ENCODE data around the gene RMC1.
"Not testable (repeated sequence)": the region's sequence is repeated elsewhere in the genome, so short reads cannot be mapped to it uniquely, and the experiment has no call there.

The RMC1 gene

GRCh38 chr18:23512216-23512615 is 8.9 kb downstream of the RMC1 start:
- H3K4me1 ChIP-seq (ENCODE audit: control insufficient read depth, insufficient read depth, low read length, poor library complexity, severe bottlenecking), result not testable (repeated sequence)
- peaks cover 44% of the 10 kb centered on the region for H3K36me3 ChIP-seq (ENCODE audit: control insufficient read depth, insufficient read depth, low read length)

GRCh38 chr18:23512641-23513040 is 9.3 kb downstream of the RMC1 start:
- Histone ChIP-seq H3K4me1 (ENCODE audit: control insufficient read depth, insufficient read depth, low read length, poor library complexity, severe bottlenecking) (no peaks in the 10 kb centered on the region), H3K27ac (ENCODE audit: insufficient read depth, low read length, poor library complexity, severe bottlenecking) (no peak overlapping the region), H3K27me3 (replicated peaks; ENCODE audit: control insufficient read depth, insufficient read depth, low read length, poor library complexity, severe bottlenecking) (no peaks in the 10 kb centered on the region), H3K4me3 (ENCODE audit: insufficient read depth, low read depth, low read length, poor library complexity, severe bottlenecking) (no peak overlapping the region), H3K36me3 (ENCODE audit: control insufficient read depth, insufficient read depth, low read length) (peaks cover 45% of the 10 kb centered on the region), H3K9me3 (ENCODE audit: control insufficient read depth, low read length) (no peaks in the 10 kb centered on the region)
- DNase-seq, result no peak

More at GRCh38 chr18:23512216-23512615, 8.9 kb downstream of the RMC1 start:
- H3K4me3 ChIP-seq (ENCODE audit: insufficient read depth, low read depth, low read length, poor library complexity, severe bottlenecking); H3K27me3 ChIP-seq (replicated peaks; ENCODE audit: control insufficient read depth, insufficient read depth, low read length, poor library complexity, severe bottlenecking); DNase-seq; H3K9me3 ChIP-seq (ENCODE audit: control insufficient read depth, low read length); H3K27ac ChIP-seq (ENCODE audit: insufficient read depth, low read length, poor library complexity, severe bottlenecking): not testable (repeated sequence)

GRCh38 chr18:23515911-23516546 is 12.7 kb downstream of the RMC1 start:
- Histone ChIP-seq H3K4me1 (ENCODE audit: control insufficient read depth, insufficient read depth, low read length, poor library complexity, severe bottlenecking) (no peaks in the 10 kb centered on the region), H3K27ac (ENCODE audit: insufficient read depth, low read length, poor library complexity, severe bottlenecking) (no peak overlapping the region), H3K27me3 (replicated peaks; ENCODE audit: control insufficient read depth, insufficient read depth, low read length, poor library complexity, severe bottlenecking) (no peaks in the 10 kb centered on the region), H3K36me3 (ENCODE audit: control insufficient read depth, insufficient read depth, low read length) (peaks cover 57% of the 10 kb centered on the region), H3K9me3 (ENCODE audit: control insufficient read depth, low read length) (no peaks in the 10 kb centered on the region), H3K4me3 (ENCODE audit: insufficient read depth, low read depth, low read length, poor library complexity, severe bottlenecking) (no peak overlapping the region)
- peak; percentile 51 to 64 (median 52) for DNase-seq

DNA sequence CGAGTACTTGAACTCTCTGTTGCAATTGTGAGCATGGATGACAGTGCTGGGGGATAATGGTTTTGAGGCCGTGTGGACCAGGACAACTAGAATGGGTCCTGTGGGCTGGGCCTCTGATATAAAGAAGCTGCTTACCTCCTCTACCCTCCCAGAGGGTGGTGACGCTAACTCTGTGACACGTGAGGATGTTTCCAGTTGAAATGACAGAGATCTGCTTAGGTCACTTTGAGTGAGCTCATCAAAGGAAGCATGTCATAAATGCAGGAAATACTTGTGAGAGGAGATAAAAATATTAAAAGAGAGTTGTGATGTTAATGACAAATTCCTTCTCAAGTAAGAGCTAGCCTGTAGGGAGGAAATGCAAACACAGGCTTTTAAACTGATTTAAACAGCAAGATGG is 16.4 kb downstream of the RMC1 start:
- peaks cover 82% of the 10 kb centered on the region for H3K36me3 ChIP-seq (ENCODE audit: control insufficient read depth, insufficient read depth, low read length)
- no peak for DNase-seq

DNA sequence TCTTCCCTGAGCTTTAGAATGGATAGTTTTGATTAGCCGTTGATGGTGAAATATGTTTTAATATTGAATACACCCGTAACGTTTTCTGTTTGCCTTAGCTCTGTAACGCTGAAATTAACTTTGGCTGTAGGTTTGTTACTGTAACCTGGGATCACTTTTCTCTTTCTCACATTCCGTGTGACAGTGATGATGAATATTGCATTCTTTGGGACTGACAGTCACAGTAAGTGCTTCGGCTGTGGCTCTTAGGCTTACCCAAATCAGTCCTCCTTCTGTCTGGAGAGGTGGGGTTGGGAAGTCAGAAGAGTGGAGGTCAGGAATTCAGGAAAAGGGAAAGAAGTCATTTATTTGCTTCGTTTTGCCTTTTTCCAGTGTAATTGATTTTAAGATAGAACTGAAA is 18.0 kb downstream of the RMC1 start:
- no peaks in the 10 kb centered on the region for H3K27me3 ChIP-seq (replicated peaks; ENCODE audit: control insufficient read depth, insufficient read depth, low read length, poor library complexity, severe bottlenecking)
- peaks cover 83% of the 10 kb centered on the region for H3K36me3 ChIP-seq (ENCODE audit: control insufficient read depth, insufficient read depth, low read length)
- H3K9me3 ChIP-seq (ENCODE audit: control insufficient read depth, low read length), result no peaks in the 10 kb centered on the region
- no peak for DNase-seq
- no peak overlapping the region for H3K4me3 ChIP-seq (ENCODE audit: insufficient read depth, low read depth, low read length, poor library complexity, severe bottlenecking)
- no peak overlapping the region for H3K27ac ChIP-seq (ENCODE audit: insufficient read depth, low read length, poor library complexity, severe bottlenecking)
- no peaks in the 10 kb centered on the region for H3K4me1 ChIP-seq (ENCODE audit: control insufficient read depth, insufficient read depth, low read length, poor library complexity, severe bottlenecking)

More for the DNA sequence above, 16.4 kb downstream of the RMC1 start:
- Histone ChIP-seq H3K27ac (ENCODE audit: insufficient read depth, low read length, poor library complexity, severe bottlenecking) (no peak overlapping the region), H3K9me3 (ENCODE audit: control insufficient read depth, low read length) (no peaks in the 10 kb centered on the region), H3K27me3 (replicated peaks; ENCODE audit: control insufficient read depth, insufficient read depth, low read length, poor library complexity, severe bottlenecking) (no peaks in the 10 kb centered on the region), H3K4me3 (ENCODE audit: insufficient read depth, low read depth, low read length, poor library complexity, severe bottlenecking) (no peak overlapping the region), H3K4me1 (ENCODE audit: control insufficient read depth, insufficient read depth, low read length, poor library complexity, severe bottlenecking) (no peaks in the 10 kb centered on the region)

DNA sequence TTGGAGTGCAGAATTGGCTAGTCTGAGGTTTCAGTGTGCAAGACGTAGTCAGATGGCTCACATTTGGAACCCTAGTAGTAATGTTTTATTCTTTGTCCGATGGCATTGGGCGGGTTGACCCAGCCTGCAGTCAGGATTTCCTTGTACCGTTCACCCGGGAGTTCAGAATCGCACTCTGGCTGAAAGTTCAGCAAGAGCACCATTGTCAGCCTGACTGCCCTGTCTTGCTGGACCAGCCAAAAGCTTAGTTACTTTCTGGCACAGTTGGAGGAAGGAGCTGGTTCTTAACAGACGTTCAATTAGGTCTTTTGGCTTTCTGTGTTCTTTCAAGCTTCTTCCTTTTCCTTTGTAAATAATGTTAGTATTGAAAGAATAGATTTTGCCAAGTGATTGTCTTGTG is 18.6 kb downstream of the RMC1 start:
- Histone ChIP-seq H3K9me3 (ENCODE audit: control insufficient read depth, low read length) (no peaks in the 10 kb centered on the region), H3K4me1 (ENCODE audit: control insufficient read depth, insufficient read depth, low read length, poor library complexity, severe bottlenecking) (no peaks in the 10 kb centered on the region), H3K27me3 (replicated peaks; ENCODE audit: control insufficient read depth, insufficient read depth, low read length, poor library complexity, severe bottlenecking) (no peaks in the 10 kb centered on the region), H3K4me3 (ENCODE audit: insufficient read depth, low read depth, low read length, poor library complexity, severe bottlenecking) (no peak overlapping the region), H3K36me3 (ENCODE audit: control insufficient read depth, insufficient read depth, low read length) (peaks cover 83% of the 10 kb centered on the region), H3K27ac (ENCODE audit: insufficient read depth, low read length, poor library complexity, severe bottlenecking) (no peak overlapping the region)
- DNase-seq, result no peak

- no peaks in the 10 kb centered on the region for H3K4me1 ChIP-seq (ENCODE audit: control insufficient read depth, insufficient read depth, low read length, poor library complexity, severe bottlenecking)
- no peak overlapping the region for H3K27ac ChIP-seq (ENCODE audit: insufficient read depth, low read length, poor library complexity, severe bottlenecking)
- DNase-seq, result no peak
- H3K4me3 ChIP-seq (ENCODE audit: insufficient read depth, low read depth, low read length, poor library complexity, severe bottlenecking), result no peak overlapping the region
- H3K36me3 ChIP-seq (ENCODE audit: control insufficient read depth, insufficient read depth, low read length), result peaks cover 88% of the 10 kb centered on the region
- H3K9me3 ChIP-seq (ENCODE audit: control insufficient read depth, low read length), result no peaks in the 10 kb centered on the region
- H3K27me3 ChIP-seq (replicated peaks; ENCODE audit: control insufficient read depth, insufficient read depth, low read length, poor library complexity, severe bottlenecking), result no peaks in the 10 kb centered on the region
Observed at GRCh38 chr18:23523429-23524212, 20.3 kb downstream of the RMC1 start.

DNA sequence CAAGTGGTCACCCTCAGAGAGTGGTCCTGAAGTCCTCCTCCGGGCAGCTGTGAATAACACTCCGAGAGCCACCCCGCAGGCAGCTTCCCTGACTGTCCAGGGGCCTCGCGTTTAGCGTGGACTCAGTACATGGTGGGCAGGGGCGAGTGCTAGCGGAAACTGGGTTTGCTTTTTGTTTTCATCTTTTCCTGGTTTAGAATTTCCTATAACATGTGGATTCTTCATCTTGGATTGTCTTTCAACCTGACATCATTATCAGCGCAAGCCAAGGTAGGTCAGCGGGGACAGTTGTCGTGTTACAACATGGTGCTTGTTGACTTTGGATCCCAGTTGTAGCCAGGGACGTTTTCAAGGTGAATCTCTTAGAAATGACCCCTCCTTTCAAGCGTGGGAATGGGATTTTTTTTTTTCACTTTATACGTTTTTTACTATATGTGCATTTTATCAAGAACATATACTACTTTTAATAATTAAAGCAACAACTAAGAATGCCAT is 20.9 kb downstream of the RMC1 start:
- DNase-seq, result no peak
- no peak overlapping the region for H3K27ac ChIP-seq (ENCODE audit: insufficient read depth, low read length, poor library complexity, severe bottlenecking)
- no peaks in the 10 kb centered on the region for H3K9me3 ChIP-seq (ENCODE audit: control insufficient read depth, low read length)
- H3K4me1 ChIP-seq (ENCODE audit: control insufficient read depth, insufficient read depth, low read length, poor library complexity, severe bottlenecking), result no peaks in the 10 kb centered on the region
- no peaks in the 10 kb centered on the region for H3K27me3 ChIP-seq (replicated peaks; ENCODE audit: control insufficient read depth, insufficient read depth, low read length, poor library complexity, severe bottlenecking)
- no peak overlapping the region for H3K4me3 ChIP-seq (ENCODE audit: insufficient read depth, low read depth, low read length, poor library complexity, severe bottlenecking)
- H3K36me3 ChIP-seq (ENCODE audit: control insufficient read depth, insufficient read depth, low read length), result peaks cover 88% of the 10 kb centered on the region

DNA sequence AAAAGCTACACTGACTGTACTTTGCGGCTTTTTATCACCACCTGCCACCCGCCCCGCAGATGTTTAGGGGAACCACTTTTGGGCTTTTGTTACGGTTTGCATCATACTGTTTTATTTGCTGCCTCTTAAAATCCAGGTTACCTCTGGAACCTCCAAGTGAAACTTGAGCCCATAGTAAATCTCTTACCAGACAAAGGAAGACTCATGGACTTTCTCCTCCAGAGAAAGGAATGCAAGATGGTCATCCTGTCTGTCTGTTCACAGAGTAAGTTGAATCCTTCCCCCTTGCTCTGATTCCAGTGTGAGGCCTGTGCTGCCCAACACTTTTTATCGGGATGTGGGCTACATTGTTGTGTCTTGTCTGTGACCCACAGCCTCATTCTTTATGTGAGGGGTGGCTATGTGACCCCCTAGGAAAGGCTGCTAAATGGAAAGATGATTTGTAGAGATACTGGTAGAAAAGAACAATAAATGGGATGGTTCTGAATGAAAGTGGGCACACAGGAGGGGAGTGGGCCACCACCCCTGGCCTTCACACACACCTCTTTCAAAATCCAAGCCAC is 23.3 kb downstream of the RMC1 start:
- no peak for DNase-seq
- H3K36me3 ChIP-seq (ENCODE audit: control insufficient read depth, insufficient read depth, low read length), result peaks cover 87% of the 10 kb centered on the region
- no peaks in the 10 kb centered on the region for H3K9me3 ChIP-seq (ENCODE audit: control insufficient read depth, low read length)
- no peaks in the 10 kb centered on the region for H3K4me1 ChIP-seq (ENCODE audit: control insufficient read depth, insufficient read depth, low read length, poor library complexity, severe bottlenecking)
- H3K27me3 ChIP-seq (replicated peaks; ENCODE audit: control insufficient read depth, insufficient read depth, low read length, poor library complexity, severe bottlenecking), result no peaks in the 10 kb centered on the region
- H3K4me3 ChIP-seq (ENCODE audit: insufficient read depth, low read depth, low read length, poor library complexity, severe bottlenecking), result no peak overlapping the region
- H3K27ac ChIP-seq (ENCODE audit: insufficient read depth, low read length, poor library complexity, severe bottlenecking), result no peak overlapping the region

Measured in effector memory CD4-positive, alpha-beta T cell (primary cell).